H1 (cell line): ENCODE data around the gene RERE. TPM values are rescaled to one million over a fixed set of nuclear protein-coding genes. Genes with fewer than 3 reads are reported as not detected.

ENCODE experiments used
- CTCF ChIA-PET: fragments of 300-600 bp; sonication (Branson Sonifier 250); formaldehyde crosslinking; loops from one replicate; lab custom pipeline; 2021; ENCODE audit not compliant: partially characterized antibody; lab: Charles Lee
- POLR2A ChIA-PET: fragments of 300-600 bp; sonication (Branson Sonifier 250); formaldehyde crosslinking; loops from one replicate; lab custom pipeline; 2021; ENCODE audit warnings: inconsistent platforms; ENCODE audit not compliant: partially characterized antibody; lab: Charles Lee
- DNase-seq, 2 experiments: peaks; one replicate each; pipeline versions ENCODE4 v3.0.0 to v3.0.0-alpha.2; 2010 to 2022; ENCODE audit warnings: low spot score in 2 of 2, low read depth in 1 of 2, mixed read lengths in 1 of 2
- FAIRE-seq: peaks from 2 replicates; lab custom pipeline; 2011; peaks lifted over from hg19 to GRCh38; lab: Jason Lieb, UNC
- H2AFZ ChIP-seq: 2 replicates; pipeline ENCODE4 v1.8.1; 2012; ENCODE audit warnings: low read length, inconsistent platforms
- H2AK5ac ChIP-seq: 2 replicates; pipeline ENCODE4 v1.6.1; 2013; ENCODE audit warnings: low read depth, low read length
- H2BK120ac ChIP-seq: replicated peaks from 2 replicates; pipeline ENCODE3; 2013; ENCODE audit warnings: low read depth, low read length, inconsistent platforms
- H2BK12ac ChIP-seq: 2 replicates; pipeline ENCODE4 v1.6.1; 2013; ENCODE audit warnings: low read depth, low read length
- H2BK15ac ChIP-seq: 2 replicates; pipeline ENCODE4 v1.6.1; 2013; ENCODE audit warnings: low read length
- H2BK20ac ChIP-seq: 2 replicates; pipeline ENCODE4 v1.6.1; 2013; ENCODE audit warnings: low read length
- H2BK5ac ChIP-seq: 2 replicates; pipeline ENCODE4 v1.6.1; 2013; ENCODE audit warnings: low read depth, low read length
- H3K14ac ChIP-seq: 2 replicates; pipeline ENCODE4 v1.6.1; 2013; ENCODE audit warnings: inconsistent platforms; ENCODE audit not compliant: insufficient read length
- H3K18ac ChIP-seq: 2 replicates; pipeline ENCODE4 v1.6.1; 2013; ENCODE audit warnings: low read length; ENCODE audit errors: extremely low read depth
- H3K23ac ChIP-seq: 2 replicates; pipeline ENCODE4 v1.6.1; 2013; ENCODE audit warnings: inconsistent platforms; ENCODE audit not compliant: insufficient read length
- H3K23me2 ChIP-seq: 2 replicates; pipeline ENCODE4 v1.6.1; 2013; ENCODE audit warnings: low read depth, low read length
- H3K27ac ChIP-seq: 2 replicates; pipeline ENCODE4 v1.6.1; 2011; ENCODE audit warnings: low read depth, low read length, inconsistent platforms
- H3K27me3 ChIP-seq, 4 experiments: replicated peaks in 1 of 4; 1 replicate in 1 of 4; 2 replicates in 3 of 4; pipeline versions ENCODE4 v1.6.1 to v1.8.1; 2011 to 2013; ENCODE audit warnings: low read length in 3 of 4, mild to moderate bottlenecking in 3 of 4, inconsistent platforms in 2 of 4, mixed read lengths in 2 of 4, moderate library complexity in 1 of 4; ENCODE audit not compliant: control insufficient read depth in 3 of 4, insufficient read depth in 3 of 4; ENCODE audit errors: extremely low read depth in 1 of 4
- H3K36me3 ChIP-seq, 4 experiments: 2 replicates each; pipeline versions ENCODE4 v1.6.1 to v1.8.1; 2011 to 2013; ENCODE audit warnings: mild to moderate bottlenecking in 4 of 4, low read length in 3 of 4, moderate library complexity in 2 of 4, control low read depth in 1 of 4, inconsistent platforms in 1 of 4; ENCODE audit not compliant: insufficient read depth in 4 of 4, control insufficient read depth in 2 of 4
- H3K4ac ChIP-seq: replicated peaks from 2 replicates; pipeline ENCODE3; 2013; ENCODE audit warnings: low read length, low read depth, mixed read lengths, inconsistent platforms; ENCODE audit not compliant: insufficient read length
- H3K4me1 ChIP-seq, 4 experiments: replicated peaks in 1 of 4; 1 replicate in 1 of 4; 2 replicates in 3 of 4; pipeline versions ENCODE4 v1.6.1 to v1.8.1; 2011 to 2013; ENCODE audit warnings: low read length in 3 of 4, inconsistent platforms in 2 of 4, mixed read lengths in 1 of 4; ENCODE audit not compliant: insufficient read depth in 4 of 4, control insufficient read depth in 3 of 4
- H3K4me2 ChIP-seq, 2 experiments: 2 replicates each; pipeline versions ENCODE4 v1.6.1 to v1.8.1; 2011 to 2013; ENCODE audit warnings: low read depth in 2 of 2, low read length in 2 of 2, control low read depth in 1 of 2, inconsistent platforms in 1 of 2, mild to moderate bottlenecking in 1 of 2; ENCODE audit not compliant: insufficient read depth in 1 of 2
- H3K4me3 ChIP-seq, 4 experiments: fragments of 200-600, 300-600 bp in 1 of 4; sonication (generic), shearing (Covaris generic), sonication (Bioruptor Twin) in 1 of 4; 2 replicates each; pipeline versions ENCODE4 v1.5.1 to v1.8.1; 2011 to 2016; ENCODE audit warnings: low read length in 4 of 4, low read depth in 3 of 4, control low read depth in 2 of 4, inconsistent platforms in 2 of 4, mild to moderate bottlenecking in 2 of 4, mixed read lengths in 1 of 4, moderate library complexity in 1 of 4; ENCODE audit not compliant: insufficient read depth in 2 of 4; ENCODE audit errors: extremely low read depth in 1 of 4
- H3K56ac ChIP-seq: replicated peaks from 2 replicates; pipeline ENCODE3; 2013; ENCODE audit warnings: low read depth, mild to moderate bottlenecking, mixed read lengths, low read length, inconsistent platforms; ENCODE audit not compliant: insufficient read length
- H3K79me1 ChIP-seq: 2 replicates; pipeline ENCODE4 v1.6.1; 2013; ENCODE audit warnings: low read depth, low read length, control low read depth
- H3K79me2 ChIP-seq, 2 experiments: 2 replicates each; pipeline versions ENCODE4 v1.6.1 to v1.8.1; 2012 to 2013; ENCODE audit warnings: low read length in 2 of 2, mild to moderate bottlenecking in 2 of 2, inconsistent platforms in 1 of 2; ENCODE audit not compliant: insufficient read depth in 2 of 2, control insufficient read depth in 1 of 2
- H3K9ac ChIP-seq, 4 experiments: replicated peaks in 1 of 4; 1 replicate in 1 of 4; 2 replicates in 3 of 4; pipeline versions ENCODE4 v1.6.1 to v1.8.1; 2011 to 2013; ENCODE audit warnings: low read depth in 3 of 4, low read length in 3 of 4, control low read depth in 2 of 4, mild to moderate bottlenecking in 2 of 4, moderate library complexity in 2 of 4, inconsistent platforms in 1 of 4; ENCODE audit errors: extremely low read depth in 1 of 4
- H3K9me3 ChIP-seq, 2 experiments: 2 replicates each; pipeline versions ENCODE4 v1.6.1 to v1.8.1; 2012 to 2013; ENCODE audit warnings: mild to moderate bottlenecking in 2 of 2, moderate library complexity in 2 of 2, control low read depth in 1 of 2, inconsistent platforms in 1 of 2, low read depth in 1 of 2, low read length in 1 of 2, mixed read lengths in 1 of 2; ENCODE audit not compliant: insufficient read depth in 2 of 2
- H4K20me1 ChIP-seq, 2 experiments: replicated peaks in 1 of 2; 2 replicates each; pipeline versions ENCODE3 to v1.8.1; 2011 to 2013; ENCODE audit warnings: inconsistent platforms in 2 of 2, low read length in 2 of 2, mild to moderate bottlenecking in 1 of 2; ENCODE audit not compliant: insufficient read depth in 2 of 2, control insufficient read depth in 1 of 2
- H4K5ac ChIP-seq: 2 replicates; pipeline ENCODE4 v1.6.1; 2013; ENCODE audit warnings: low read length, low read depth, mixed read lengths, inconsistent platforms; ENCODE audit not compliant: insufficient read length
- H4K8ac ChIP-seq: 2 replicates; pipeline ENCODE4 v1.8.0; 2013; ENCODE audit warnings: mild to moderate bottlenecking, moderate library complexity, low read length, inconsistent platforms; ENCODE audit not compliant: insufficient read depth; ENCODE audit errors: extremely low read depth
- H4K91ac ChIP-seq: replicated peaks from 2 replicates; pipeline ENCODE3; 2013; ENCODE audit warnings: low read length, mixed read lengths, inconsistent platforms; ENCODE audit not compliant: insufficient read length
- SP2 ChIP-seq: IDR thresholded peaks from 2 replicates; pipeline ENCODE4 v1.6.1; 2012; ENCODE audit warnings: mild to moderate bottlenecking, low read length, inconsistent platforms
- WGBS, 2 experiments: shearing (Covaris generic) in 1 of 2; methylation state at CpG; one replicate each; pipeline versions ENCODE4 v1.1.6 to v1.1.7; 2013 to 2015; ENCODE audit warnings: low lambda C conversion rate in 2 of 2, mixed read lengths in 2 of 2, inconsistent platforms in 1 of 2, low coverage in 1 of 2, missing lambda C conversion rate in 1 of 2; ENCODE audit not compliant: insufficient replicate concordance in 2 of 2, insufficient coverage in 1 of 2, insufficient read length in 1 of 2; ENCODE audit errors: extremely low coverage in 1 of 2, missing lambda C conversion rate in 1 of 2; 5-methylcytosine and 5-hydroxymethylcytosine counted together
- polyA plus RNA-seq, 7 experiments: library from polyadenylated mRNA; depleted of rRNA in 3 of 7; stranded (reverse) in 5 of 7; unstranded in 2 of 7; fragments of >200 nt in 5 of 7; fragments of 200-250 nt in 2 of 7; gene quantifications; 1 replicate in 5 of 7; 2 replicates in 1 of 7; 4 replicates in 1 of 7; pipeline versions ENCODE4 v1.2.1 to v1.2.3, GENCODE V29; 2011 to 2013; ENCODE audit warnings: missing spikeins in 2 of 7, mixed read lengths in 2 of 7
- total RNA-seq: library from RNA; stranded (reverse); fragmentation: NEBNext Ultra II Directional; extraction: Animal tissue kit (Norgen Biotek cat#: 25700); gene quantifications from 2 replicates; pipeline ENCODE4 v1.2.1, GENCODE V29; 2021

RERE gene
- total and polyA plus RNA-seq, 2 of the 8 experiments (the other 6 are each of a cell fraction or from before 2014, with no cell fraction given): 15.3 to 142 TPM

GRCh38 chr1:8324176-8324810 is 493.1 kb downstream of the RERE start:
- no peak overlapping the region for H2AK5ac ChIP-seq
- no peak overlapping the region for H3K56ac ChIP-seq
- no peaks in the 10 kb centered on the region; a peak in 1 of 7 replicates for H3K4me1 ChIP-seq
- no peak overlapping the region; the same call in 1 of the 2 replicates for H4K8ac ChIP-seq
- no peak overlapping the region for H3K23ac ChIP-seq
- H3K4me3 ChIP-seq: no peak overlapping the region
- ChIA-PET CTCF (interaction anchor here (1.3 to 2.6 kb wide), 7 partner anchors 9 to 349 kb away, joined by 3 to 10 read pairs (median 7); no protein-coding TSS in a partner anchor), POLR2A (interaction anchor here (1.2 kb wide), 2 partner anchors 10 to 309 kb away, joined by 3 to 7 read pairs; no protein-coding TSS in a partner anchor)
- no peak overlapping the region for H4K91ac ChIP-seq
- H3K4ac ChIP-seq: no peak overlapping the region
- no peaks in the 10 kb centered on the region for H3K36me3 ChIP-seq
- no peak overlapping the region for H3K4me2 ChIP-seq
- no peak overlapping the region for H2BK12ac ChIP-seq
- DNase-seq (no peak), FAIRE-seq (no peak)
- H3K27ac ChIP-seq: no peak overlapping the region
- no peaks in the 10 kb centered on the region for H3K79me2 ChIP-seq
- H3K23me2 ChIP-seq: peaks cover 10% of the 10 kb centered on the region; the same call in 1 of the 2 replicates
- H2BK120ac ChIP-seq: no peak overlapping the region
- H3K9ac ChIP-seq: no peak overlapping the region
- H4K5ac ChIP-seq: no peak overlapping the region
- no peak overlapping the region for H2BK15ac ChIP-seq
- H3K14ac ChIP-seq: no peak overlapping the region
- H2BK20ac ChIP-seq: no peak overlapping the region
- TF ChIP-seq SP2: no peak
- H3K27me3 ChIP-seq: no peaks in the 10 kb centered on the region; a peak in 1 of 7 replicates
- no peaks in the 10 kb centered on the region for H3K9me3 ChIP-seq
- no peak overlapping the region for H3K18ac ChIP-seq
- no peak overlapping the region for H2BK5ac ChIP-seq
- H3K79me1 ChIP-seq: no peaks in the 10 kb centered on the region
- no peak overlapping the region for H2AFZ ChIP-seq
- peaks cover 0 to 1% of the 10 kb centered on the region in 2 experiments for H4K20me1 ChIP-seq
- 97% methylated on average over 25 of the region's 32 CpGs; no CpG with 5 or more reads in 1 of the 2 experiments for WGBS, 2 experiments
